A673 (cell line): Measurements from ENCODE around the gene SAT1.

ENCODE experiments used
- CTCF ChIP-seq: fragments of 300-800, 200-600 bp; sonication (generic); conservative IDR thresholded peaks from 2 replicates; pipeline ENCODE4 v1.5.1; 2017; ENCODE audit warnings: low read depth, mild to moderate bottlenecking, antibody characterized with exemption, low read length, moderate library complexity, mixed read lengths
- EZH2 ChIP-seq: fragments of 200-600 bp; sonication (generic); IDR thresholded peaks from 2 replicates; pipeline ENCODE4 v1.6.1; 2017; ENCODE audit warnings: borderline replicate concordance, low read depth, mild to moderate bottlenecking, mixed read lengths, antibody characterized with exemption, low read length; ENCODE audit not compliant: poor library complexity, severe bottlenecking

GRCh38 chrX:23756165-23756564 is 26.8 kb upstream of the SAT1 start:
- TF ChIP-seq CTCF (peak; percentile 81), EZH2 (no peak)
